ENCODE measurements around the gene PRRX1.

GRCh38 chr1:170674239-170674638, 10.3 kb downstream of the PRRX1 start:
- no peak for TF ChIP-seq ZNF274 (IDR thresholded peaks at IDR 0.05; ENCODE audit: low read depth, low read length)
- no peak for TF ChIP-seq YY1 (IDR thresholded peaks at IDR 0.05; ENCODE audit: insufficient read depth, insufficient read length)
